GM19455 (cell line): ENCODE results near the gene AGMAT.
A peak's percentile ranks its signal among the peaks of the same experiment; 100 is the strongest.

ENCODE experiments used
- ATAC-seq: cut with Tn5 transposase; IDR thresholded peaks from one replicate; pipeline ENCODE4 v1.9.1; 2021; ENCODE audit not compliant: unreplicated experiment

AGMAT gene

GRCh38 chr1:15568387-15569073 is 16.3 kb downstream of the AGMAT start:
- ATAC-seq, result no peak

DNA sequence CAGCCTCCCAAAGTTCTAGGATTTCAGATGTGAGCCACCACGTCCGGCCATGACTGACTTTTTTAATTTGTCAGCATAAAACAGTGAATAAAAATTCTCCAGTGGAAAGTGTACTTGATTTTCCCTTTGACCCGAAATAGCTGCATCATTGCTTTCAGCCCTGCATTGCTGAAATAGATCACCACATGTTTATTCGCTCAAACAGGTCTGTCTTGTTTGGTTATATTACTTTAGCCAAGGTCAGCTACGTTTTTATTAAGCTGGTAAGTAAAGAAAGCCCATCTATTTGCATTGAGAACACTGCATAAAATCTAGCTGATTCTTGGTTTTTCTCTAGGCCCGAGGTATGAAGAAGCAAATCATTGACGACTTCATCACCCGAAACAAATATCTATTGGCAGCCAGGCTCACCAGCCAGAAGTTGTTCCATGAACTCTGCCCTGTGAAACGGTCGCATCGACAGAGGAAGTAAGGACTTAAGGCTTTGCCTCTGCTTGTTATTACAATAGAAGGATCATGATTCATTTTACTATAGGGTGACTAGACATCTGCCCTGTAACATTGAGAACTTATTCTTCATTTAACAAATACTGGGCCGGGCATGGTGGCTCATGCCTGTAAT is 25.6 kb downstream of the AGMAT start:
- ATAC-seq, result no peak

DNA sequence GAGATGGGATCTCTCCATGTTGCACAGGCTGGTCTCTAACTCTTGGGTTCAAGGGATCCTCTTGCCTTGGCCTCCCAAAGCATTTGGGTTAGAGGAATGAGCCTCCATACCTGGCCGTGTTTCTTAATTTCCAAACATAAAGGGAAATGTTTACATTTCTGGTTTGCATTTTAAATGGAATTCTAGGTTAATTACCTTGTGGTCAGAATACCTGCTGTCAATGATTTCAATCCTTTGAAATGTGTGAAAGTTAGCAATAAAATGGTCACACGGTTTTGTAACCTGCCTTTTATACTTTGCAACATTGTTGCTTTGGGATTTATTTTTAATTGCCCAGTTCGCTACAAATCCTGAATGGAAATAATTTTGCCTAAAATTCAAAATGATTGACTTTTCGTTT is 26.3 kb downstream of the AGMAT start:
- no peak for ATAC-seq

DNA sequence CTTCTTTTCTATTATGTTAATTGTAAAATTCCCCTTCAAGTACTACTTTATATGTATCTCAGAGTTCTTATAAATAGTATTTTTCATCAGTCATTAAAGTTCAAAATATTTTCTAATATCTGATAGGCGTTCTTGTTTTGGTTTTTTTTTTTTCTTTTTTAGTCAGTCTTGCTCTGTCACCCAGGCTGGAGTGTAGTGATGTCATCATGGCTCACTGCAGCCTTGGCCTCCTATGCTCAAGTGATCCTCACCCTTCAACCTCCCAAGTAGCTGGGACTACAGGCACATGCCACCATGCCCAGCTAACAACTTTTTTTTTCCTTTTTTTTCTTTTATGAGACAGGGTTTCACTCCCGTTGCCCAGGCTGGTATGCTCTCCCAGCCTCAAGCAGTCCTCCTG is 27.3 kb downstream of the AGMAT start:
- no peak for ATAC-seq

- no peak for ATAC-seq
These were observed 27.8 kb downstream of the AGMAT start for GRCh38 chr1:15557008-15557407.

DNA sequence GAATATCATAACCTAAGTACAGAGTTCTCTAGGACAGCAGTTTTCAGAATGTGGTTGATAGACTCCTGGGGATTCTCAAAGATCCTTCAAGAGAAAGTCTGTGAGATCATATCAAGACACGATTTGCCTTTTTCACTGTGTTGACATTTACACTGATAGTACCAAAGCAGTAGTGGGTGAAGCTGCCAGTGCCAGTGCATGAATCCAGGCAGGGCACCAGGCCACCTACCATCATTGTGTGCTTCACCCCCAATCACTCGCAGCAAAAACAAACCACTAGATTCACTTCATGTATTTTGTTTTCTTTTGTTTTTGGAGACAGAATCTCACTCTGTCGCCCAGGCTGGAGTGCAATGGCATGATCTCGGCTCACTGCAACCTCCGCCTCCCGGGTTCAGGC is 34.3 kb downstream of the AGMAT start:
- ATAC-seq, result no peak

GRCh38 chr1:15546641-15547040 is 38.2 kb downstream of the AGMAT start:
- ATAC-seq, result no peak

DNA sequence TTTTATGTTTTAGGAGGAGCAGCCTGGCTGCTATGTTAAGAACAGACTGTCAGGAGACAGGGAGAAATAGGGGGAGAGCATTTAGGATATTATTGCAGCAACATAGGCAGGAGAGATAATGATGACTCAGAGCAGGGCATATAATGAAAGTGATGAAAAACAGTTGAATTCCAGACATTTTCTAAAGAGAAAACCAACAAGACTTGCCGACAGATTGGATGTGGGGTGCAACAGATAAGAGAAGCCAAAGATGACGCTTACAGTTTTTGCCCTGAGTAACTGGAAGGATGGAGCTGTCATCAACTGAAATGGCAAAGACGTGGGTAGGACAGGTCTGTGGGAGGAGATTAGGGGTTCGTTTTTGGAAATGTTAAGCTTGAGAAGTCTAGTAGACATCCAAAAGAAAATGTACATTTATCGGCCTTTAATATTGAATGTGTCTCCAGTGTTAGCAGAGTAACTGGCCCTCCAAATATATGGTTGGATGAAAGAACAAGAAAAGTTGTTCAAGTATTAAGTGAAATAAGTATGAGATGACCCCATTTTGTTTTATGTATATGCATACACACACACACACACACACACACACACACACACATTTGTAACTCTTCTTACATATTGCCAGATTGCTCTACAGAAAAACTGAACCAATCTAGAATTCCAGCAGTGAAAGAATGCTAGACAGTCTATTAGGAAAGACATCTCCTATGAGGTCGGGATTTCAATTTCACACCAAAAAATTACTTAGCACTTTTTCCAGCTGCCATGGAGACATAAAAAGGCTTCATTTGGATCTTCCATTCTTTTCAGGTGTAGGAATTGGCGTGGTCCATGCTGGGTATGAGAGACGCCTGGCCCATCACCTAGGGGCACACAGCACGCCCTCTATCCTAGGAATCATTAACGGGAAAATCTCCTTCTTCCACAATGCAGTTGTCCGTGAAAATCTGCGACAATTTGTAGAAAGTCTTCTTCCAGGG is 41.0 kb downstream of the AGMAT start:
- no peak for ATAC-seq

DNA sequence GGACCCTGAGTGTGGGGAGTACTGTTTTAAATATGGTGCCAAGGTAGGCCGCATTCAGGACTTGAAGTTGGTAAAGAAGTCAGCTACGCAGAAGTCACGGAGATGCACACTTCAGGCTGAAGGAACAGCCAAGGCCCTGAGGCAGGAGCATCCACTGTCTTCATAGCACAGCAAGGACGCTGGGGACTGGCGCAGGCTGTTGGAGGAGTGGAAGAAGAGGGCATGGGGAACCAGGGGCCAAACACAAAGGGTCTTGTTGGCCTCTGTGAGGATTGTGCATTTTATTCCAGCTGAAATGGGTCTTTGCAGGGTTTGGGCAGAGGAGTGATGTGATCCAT is 41.6 kb downstream of the AGMAT start:
- no peak for ATAC-seq

DNA sequence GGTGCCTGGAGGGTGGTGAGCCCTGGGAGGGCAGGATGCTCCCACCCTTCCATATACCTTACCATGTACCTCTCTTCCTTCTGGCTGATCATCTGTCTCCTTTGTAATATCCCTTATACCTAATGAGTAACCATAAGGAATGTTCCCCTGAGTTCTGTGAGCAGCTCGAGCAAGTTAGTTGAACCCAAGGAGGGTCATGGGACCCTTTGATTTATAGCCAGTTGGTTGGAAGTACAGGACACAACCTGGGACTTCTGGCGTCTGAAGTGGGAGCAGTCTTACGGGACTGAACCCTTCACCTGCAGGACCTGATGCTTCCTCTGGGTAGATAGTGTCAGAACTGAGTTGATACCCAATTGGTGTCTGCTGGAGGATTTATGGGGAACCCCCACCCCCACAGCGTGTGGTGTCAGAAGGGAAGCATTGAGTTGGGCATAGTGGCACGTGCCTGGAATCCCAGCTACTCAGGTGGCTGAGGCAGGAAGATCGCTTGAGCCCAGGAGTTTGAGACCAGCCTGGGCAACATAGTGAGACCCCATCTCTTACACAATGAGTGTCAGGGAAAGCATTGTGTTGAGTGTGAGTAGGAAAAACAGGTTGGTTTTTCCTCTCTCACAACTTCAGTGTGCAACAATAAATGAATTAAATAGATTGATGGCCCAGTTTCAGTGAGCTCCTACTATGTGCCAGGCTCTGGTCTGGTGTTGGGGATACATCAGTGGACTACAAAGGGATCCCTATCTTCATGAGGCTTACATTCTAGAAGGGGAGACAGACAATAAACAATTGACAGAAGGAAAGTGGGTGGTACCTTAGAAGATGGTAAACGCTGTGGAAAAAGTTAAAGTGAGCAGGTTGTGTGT is 42.2 kb downstream of the AGMAT start:
- ATAC-seq, result no peak

DNA sequence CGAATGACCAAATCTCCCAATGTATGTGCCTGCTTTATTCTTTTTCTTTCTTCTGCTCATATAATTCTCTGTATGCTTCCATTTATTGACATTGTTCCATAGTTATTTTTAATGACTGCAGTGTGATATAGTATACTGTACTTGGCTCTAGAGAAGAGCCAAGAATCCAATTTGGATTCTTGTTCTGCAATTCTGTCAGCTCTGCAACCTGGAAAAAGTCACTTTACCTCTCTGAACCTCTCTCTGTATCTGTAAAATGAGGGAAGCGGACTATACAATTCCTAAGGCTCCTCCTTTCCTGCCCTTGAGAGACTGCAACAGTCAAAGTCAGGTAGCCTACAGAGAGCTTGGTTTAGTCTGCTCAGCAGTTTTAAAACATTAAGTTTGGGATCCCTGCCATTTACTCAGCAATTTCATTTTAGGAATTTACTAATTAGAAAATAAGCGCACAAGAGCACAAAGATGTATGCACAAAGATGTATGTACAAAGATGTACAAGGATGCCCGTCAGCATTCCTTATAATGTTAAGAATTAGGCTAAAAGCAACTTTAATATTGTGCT is 43.5 kb downstream of the AGMAT start:
- no peak for ATAC-seq

GRCh38 chr1:15540186-15540585 is 44.7 kb downstream of the AGMAT start:
- no peak for ATAC-seq

- ATAC-seq, result no peak
These were observed 46.1 kb downstream of the AGMAT start for GRCh38 chr1:15538771-15539170.

DNA sequence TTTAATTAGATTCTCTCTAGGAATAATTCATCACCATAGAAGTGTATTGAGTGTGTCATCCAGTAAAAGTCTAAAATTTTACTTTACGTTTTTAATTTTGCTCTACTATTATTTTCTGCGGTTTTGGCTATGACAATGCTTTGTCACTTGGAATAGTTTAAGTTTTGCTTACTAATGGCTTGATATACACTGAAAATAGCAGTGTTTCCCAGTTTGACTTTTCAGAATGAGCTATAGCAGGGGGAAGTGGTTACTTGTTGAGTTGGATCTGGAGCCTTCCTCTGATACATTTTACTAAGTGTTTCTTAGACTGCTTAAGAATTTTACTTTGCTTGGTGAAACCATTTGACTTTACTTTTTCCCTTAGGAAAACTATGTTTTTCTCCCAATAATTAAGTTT is 53.2 kb downstream of the AGMAT start:
- ATAC-seq, result no peak

- no peak for ATAC-seq
These were observed 53.8 kb downstream of the AGMAT start for GRCh38 chr1:15531003-15531402.

- ATAC-seq, result peak; percentile 49
These were observed 58.1 kb downstream of the AGMAT start, which contains the start of gene DNAJC16 for GRCh38 chr1:15526490-15527339. Gene DNAJC16 (plus strand): TSS chr1:15526848. CDS start chr1:15529106, 2,258 bp downstream.

DNA sequence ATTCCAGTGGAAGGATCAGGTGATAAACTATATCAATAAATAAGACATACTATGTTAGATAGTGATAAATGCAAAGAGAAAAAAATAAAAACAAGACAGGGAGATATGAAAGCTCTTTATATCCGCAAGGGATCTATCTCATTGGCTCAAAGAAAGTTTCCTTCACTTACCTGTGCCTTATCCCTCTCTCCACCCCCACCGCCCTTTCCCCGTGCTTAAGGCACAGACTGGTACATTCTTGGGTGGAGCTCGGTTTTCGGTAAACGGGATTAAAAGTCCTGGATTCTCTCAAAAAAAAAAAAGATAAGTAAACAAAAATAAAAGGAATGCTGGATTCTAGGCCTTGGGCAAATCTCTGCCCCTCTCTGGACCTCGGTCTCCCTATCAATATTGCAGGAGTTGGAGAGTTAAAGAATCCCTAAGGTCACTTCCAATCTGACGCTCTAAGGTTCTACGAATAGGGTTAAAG is 58.8 kb downstream of the AGMAT start:
- ATAC-seq, result no peak

- ATAC-seq, result no peak
These were observed 59.5 kb downstream of the AGMAT start for GRCh38 chr1:15525050-15526020.
